Motor neuron (in vitro differentiated cells): ENCODE measurements around the gene MAS1. TPM values are rescaled to one million over a fixed set of nuclear protein-coding genes. Genes with fewer than 3 reads are reported as not detected.
"Not testable (repeated sequence)": the region's sequence is repeated elsewhere in the genome, so short reads cannot be mapped to it uniquely, and the experiment has no call there.

ENCODE experiments used
- ATAC-seq, 8 experiments: fragments of 200-7000 bp; cut with Tn5 transposase; replicated peaks in 6 of 8; 2 replicates each; pipeline ENCODE4 v1.8.0; 2021; ENCODE audit warnings: mild to moderate bottlenecking in 8 of 8, moderate library complexity in 8 of 8
- H3K27ac ChIP-seq, 2 donors: fragments of 250-450 bp; sonication (Bioruptor Pico); 2 replicates each; pipeline ENCODE4 v1.9.0; 2021; ENCODE audit warnings: antibody characterized with exemption in 2 of 2, mild to moderate bottlenecking in 2 of 2, moderate library complexity in 1 of 2
- H3K4me1 ChIP-seq, 2 donors: fragments of 250-450 bp; sonication (Bioruptor Pico); replicated peaks in 1 of 2; 2 replicates each; pipeline ENCODE4 v1.6.1; 2021; ENCODE audit warnings: antibody characterized with exemption in 2 of 2, mild to moderate bottlenecking in 2 of 2, moderate library complexity in 1 of 2
- H3K4me3 ChIP-seq, 5 donors: fragments of 250-450 bp; sonication (Bioruptor Pico); 2 replicates each; pipeline ENCODE4 v1.9.0; 2021; ENCODE audit warnings: antibody characterized with exemption in 5 of 5, mild to moderate bottlenecking in 5 of 5, moderate library complexity in 4 of 5
- WGBS, 10 experiments: fragments of 450-650 bp; shearing (Covaris generic); methylation state at CpG; one replicate each; pipeline ENCODE4 v1.0.0; 2022; 5-methylcytosine and 5-hydroxymethylcytosine counted together
- in situ Hi-C, 9 experiments: fragments of 400-800 bp; cut with MboI; loops; one replicate each; pipeline ENCODE4 v1.15.0; 2021; ENCODE audit warnings: low sequenced_read_pairs in 9 of 9, low pct_unique_long_range_greater_than_20kb in 2 of 9; ENCODE audit not compliant: unreplicated experiment in 9 of 9
- total RNA-seq, 8 experiments: library from RNA; unstranded; fragments of 300-600 nt; gene quantifications; 2 replicates each; pipeline versions ENCODE4 v1.2.3 to v1.2.4, GENCODE V29; 2022

MAS1 gene
- under 1 TPM in 6 of 8 experiments, not detected in 2; 0.05 to 0.66 (median 0.31) TPM for total RNA-seq

DNA sequence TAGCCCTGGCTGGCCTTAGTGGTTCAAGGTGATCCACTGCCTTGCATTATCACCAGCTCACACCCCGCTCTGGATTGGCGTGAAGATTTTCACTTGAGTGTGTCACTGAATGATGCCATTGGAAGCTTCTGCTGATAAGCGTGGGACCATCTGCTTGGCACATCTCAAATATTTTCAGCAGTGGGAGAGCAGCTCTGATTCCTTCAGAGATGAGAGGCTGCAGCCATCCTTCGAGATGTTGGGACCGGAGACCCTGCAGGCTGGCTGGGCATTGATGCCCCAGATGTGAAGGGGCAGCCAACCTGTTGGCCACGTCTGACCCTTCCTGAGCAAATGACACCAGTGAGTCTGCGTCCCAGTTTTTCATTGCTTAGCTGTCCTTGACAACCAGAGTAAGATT, at the start of gene MAS1:
MAS1 (plus strand) TSS at position 197 of the 400 bp plus-strand sequence. CDS start 15,968 bp downstream, outside the sequence.
- ATAC-seq: no peak
- in situ Hi-C loops: no loop called here
- no peaks in the 10 kb centered on the region for H3K4me1 ChIP-seq
- no peak within 1 kb of the TSS for H3K27ac ChIP-seq
- H3K4me3 ChIP-seq: no peak within 1 kb of the TSS
- 19 to 90% (median 40%) methylated on average over 1 to 6 of the region's 7 CpGs; no CpG with 5 or more reads in 3 of the 10 experiments for WGBS, 10 experiments

DNA sequence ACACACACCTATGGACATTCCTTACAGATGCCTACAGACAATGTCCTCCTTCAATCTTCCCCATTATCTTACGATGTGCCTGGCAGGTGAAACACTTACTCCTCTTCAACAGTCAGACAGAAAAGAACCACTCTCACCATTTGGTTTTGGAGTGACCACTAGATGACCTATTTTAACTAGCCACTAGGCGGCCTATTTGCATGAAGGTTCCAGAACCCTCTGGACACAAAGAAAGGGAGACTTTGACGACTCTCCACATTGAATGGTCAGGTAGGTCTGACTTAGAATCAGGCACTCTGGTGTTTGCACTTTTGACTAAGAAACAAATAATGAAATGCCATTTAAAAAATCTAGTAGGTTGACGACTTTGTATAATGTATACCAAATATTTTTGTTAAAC, 48.8 kb upstream of the MAS1 start:
- no peaks in the 10 kb centered on the region for H3K4me1 ChIP-seq
- peak in 1 of 8 experiments; percentile 17 for ATAC-seq
- WGBS, 10 experiments: 56 to 100% (median 83%) methylated on average over 2 to 4 of the region's 4 CpGs; no CpG with 5 or more reads in 1 of the 10 experiments
- in situ Hi-C loops: no loop called here
- no peak overlapping the region for H3K27ac ChIP-seq
- no peak overlapping the region for H3K4me3 ChIP-seq

DNA sequence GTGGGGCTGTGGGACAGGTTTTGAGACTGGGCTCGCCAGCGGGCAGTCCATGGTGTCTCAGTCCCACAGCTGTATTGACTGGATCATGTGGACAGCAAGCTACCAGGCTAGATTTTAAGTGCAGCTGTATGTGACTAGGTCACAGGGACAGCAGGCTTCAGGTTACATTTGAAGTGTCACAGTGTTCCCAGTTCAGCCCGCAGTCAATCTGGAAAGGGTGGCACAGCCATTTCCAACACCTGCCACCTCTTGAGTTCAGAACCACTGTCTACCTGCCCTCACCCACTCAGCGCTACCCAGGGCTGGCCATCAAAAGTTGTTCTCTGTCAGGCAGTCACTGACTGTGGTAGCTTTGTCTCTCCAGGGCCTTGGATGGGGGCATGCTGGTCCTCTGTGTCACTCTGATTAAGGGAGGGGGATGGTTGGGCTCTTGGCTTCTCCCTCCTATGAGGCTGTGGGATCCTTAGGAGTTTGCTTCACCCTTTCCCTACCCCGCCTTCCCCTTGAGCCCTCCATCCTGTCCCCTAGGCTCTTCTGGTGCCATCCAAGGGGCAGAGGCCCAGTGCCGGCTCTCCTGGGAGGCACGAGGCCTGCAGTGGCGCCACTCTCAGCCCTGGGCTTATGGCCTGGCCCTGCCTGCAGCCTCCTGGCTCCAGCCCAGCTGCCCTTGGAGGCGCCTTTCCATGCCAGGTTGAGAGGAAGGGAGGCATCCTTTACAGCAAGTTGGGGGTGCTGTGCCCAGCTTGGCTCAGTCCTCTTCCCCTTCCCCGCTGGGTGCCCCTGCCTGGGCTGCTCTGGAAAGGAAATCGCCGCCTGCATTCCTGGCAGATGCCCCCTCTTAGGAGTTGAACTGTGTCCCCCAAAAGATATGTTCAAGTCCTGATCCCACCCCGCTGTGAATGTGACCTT, 45.8 kb upstream of the MAS1 start:
- Histone ChIP-seq H3K27ac (no peak overlapping the region), H3K4me3 (no peak overlapping the region), H3K4me1 (no peaks in the 10 kb centered on the region)
- in situ Hi-C loops: no loop called here
- ATAC-seq: peak in 1 of 8 experiments; percentile 11
- 58 to 100% (median 93%) methylated on average over 1 to 7 of the region's 13 CpGs; no CpG with 5 or more reads in 1 of the 10 experiments for WGBS, 10 experiments

DNA sequence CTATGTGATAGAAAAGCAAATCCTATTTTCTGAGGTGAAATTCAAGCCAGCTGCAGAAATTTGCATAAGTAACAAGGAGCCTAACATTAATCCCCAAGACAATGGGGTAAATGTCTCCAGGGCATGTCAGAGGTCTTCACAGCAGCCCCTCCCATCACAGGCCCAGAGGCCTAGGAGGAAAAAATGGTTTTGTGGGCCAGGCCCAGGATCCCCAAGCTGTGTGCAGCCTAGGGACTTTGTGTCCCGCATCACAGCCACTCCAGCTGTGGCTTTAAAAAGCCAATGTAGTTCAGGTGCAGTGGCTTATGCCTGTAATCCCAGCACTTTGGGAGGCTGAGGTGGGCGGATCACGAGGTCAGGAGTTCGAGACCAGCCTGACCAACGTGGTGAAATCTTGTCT, 42.2 kb upstream of the MAS1 start:
- WGBS, 10 experiments: 50 to 90% (median 87%) methylated on average over 1 to 5 of the region's 5 CpGs; no CpG with 5 or more reads in 5 of the 10 experiments
- H3K4me3 ChIP-seq, in situ Hi-C loops, ATAC-seq, H3K27ac ChIP-seq, H3K4me1 ChIP-seq: not testable (repeated sequence)

DNA sequence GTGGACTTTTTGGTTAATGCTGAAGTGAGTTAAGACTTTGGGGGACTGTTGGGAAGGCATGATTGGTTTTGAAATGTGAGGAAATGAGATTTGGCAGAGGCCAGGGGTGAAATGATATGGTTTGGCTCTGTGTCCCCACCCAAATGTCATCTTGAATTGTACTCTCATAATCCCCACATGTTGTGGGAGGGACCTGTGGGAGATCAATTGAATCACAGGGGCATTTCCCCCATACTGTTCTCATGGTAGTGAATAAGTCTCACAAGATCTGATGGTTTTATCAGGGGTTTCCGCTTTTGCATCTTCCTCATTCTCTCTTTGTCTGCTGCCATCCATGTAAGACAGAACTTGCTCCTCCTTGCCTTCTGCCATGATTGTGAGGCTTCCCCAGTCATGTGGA, 40.9 kb upstream of the MAS1 start:
- H3K27ac ChIP-seq, ATAC-seq, H3K4me1 ChIP-seq, H3K4me3 ChIP-seq, in situ Hi-C loops: not testable (repeated sequence)
- 40 to 100% (median 100%) methylated on average over 1 of the region's 1 CpG; no CpG with 5 or more reads in 7 of the 10 experiments for WGBS, 10 experiments

DNA sequence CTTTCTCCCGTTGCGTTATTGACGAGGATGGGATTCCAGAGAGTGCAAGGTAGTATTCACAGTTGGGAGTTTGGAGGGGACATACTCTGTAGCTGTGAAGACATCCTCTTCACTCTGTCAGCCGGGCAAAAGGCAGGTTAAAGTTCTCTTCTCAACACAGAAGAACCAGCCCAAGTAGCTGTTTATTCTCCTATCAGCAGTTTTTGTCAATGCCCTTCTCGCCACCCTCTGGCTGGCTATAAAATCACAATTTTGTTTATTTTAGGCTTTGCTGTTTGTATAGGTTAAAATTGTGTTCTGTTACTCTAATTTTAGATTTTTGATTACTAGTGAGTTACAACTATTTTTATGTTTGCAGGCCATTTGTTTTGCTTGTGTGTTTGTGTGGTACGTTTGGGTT, 37.9 kb upstream of the MAS1 start:
- H3K4me3 ChIP-seq: no peak overlapping the region
- in situ Hi-C loops: no loop called here
- no peaks in the 10 kb centered on the region for H3K4me1 ChIP-seq
- no peak overlapping the region for H3K27ac ChIP-seq
- 4 to 86% (median 40%) methylated on average over 1 to 6 of the region's 6 CpGs; no CpG with 5 or more reads in 1 of the 10 experiments for WGBS, 10 experiments
- peak in 3 of 8 experiments; percentile 55 to 81 (median 56) for ATAC-seq

DNA sequence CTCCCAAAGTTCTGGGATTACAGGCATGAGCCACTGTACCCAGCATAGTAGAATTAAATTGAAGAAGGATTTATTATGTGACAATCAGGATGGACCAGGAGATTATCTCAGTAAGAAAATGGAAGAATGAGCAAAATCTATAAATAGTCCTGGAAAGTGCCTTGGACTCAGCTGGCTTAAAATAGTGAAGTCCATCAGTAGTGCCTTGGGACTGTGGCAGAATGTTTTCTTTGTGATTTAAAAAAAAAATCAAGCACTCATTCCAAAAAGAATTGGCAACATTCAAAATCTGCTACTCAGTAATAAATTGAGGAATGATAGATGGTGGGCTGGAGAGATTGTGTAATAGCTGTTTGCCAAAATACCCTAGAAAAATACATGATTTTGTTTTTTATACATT, 37.0 kb upstream of the MAS1 start:
- Histone ChIP-seq H3K4me1 (no peaks in the 10 kb centered on the region), H3K4me3 (no peak overlapping the region)
- in situ Hi-C loops: no loop called here

DNA sequence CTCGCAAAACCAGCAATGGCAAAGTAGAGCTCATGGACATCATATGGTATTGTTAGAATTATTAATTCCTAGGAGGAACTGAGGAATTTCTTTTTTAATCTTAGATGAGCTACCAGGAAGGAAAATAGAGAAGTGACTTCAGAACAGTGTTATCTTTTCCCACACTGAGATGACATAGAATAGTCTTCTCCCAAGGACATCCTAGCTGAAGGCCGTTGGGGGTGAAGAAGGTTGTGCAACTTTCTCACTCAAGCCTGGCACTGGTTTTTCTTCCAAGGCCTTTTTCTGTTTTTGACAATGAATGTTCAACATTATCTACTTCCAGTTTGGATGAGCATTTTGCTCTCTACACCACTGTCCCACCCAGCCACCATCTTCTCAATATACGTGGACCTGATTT, 35.8 kb upstream of the MAS1 start:
- Histone ChIP-seq H3K4me1 (no peaks in the 10 kb centered on the region), H3K27ac (no peak overlapping the region), H3K4me3 (no peak overlapping the region)
- 54 to 100% (median 84%) methylated on average over 1 to 3 of the region's 3 CpGs; no CpG with 5 or more reads in 2 of the 10 experiments for WGBS, 10 experiments
- in situ Hi-C loops: no loop called here
- ATAC-seq: no peak

More for the DNA sequence above, 37.0 kb upstream of the MAS1 start:
- no peak overlapping the region for H3K27ac ChIP-seq
- ATAC-seq: no peak

DNA sequence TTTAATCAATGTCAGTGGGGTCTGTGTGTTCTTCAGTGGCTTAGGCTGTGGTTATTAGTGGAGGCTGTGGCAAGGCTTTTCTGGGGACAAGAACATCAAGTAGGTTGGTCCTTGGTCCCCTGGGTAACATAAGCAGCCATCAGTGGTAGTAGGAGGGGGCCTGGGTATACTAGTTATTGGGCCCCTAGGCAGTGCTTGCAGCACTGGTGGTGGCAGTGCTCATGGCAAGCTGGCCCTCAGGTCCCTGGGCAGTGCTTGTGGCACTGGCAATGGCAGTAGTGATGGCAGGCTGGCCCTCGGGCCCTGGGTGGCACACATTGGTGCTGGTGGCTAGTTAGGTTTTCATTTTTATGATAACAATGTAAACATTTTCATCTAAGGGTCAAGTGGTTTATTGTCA, 32.5 kb upstream of the MAS1 start:
- H3K4me3 ChIP-seq: no peak overlapping the region
- no peak for ATAC-seq
- H3K27ac ChIP-seq: no peak overlapping the region
- H3K4me1 ChIP-seq: no peaks in the 10 kb centered on the region
- 0 to 100% (median 78%) methylated on average over 1 of the region's 1 CpG; no CpG with 5 or more reads in 5 of the 10 experiments for WGBS, 10 experiments
- in situ Hi-C loops: no loop called here

DNA sequence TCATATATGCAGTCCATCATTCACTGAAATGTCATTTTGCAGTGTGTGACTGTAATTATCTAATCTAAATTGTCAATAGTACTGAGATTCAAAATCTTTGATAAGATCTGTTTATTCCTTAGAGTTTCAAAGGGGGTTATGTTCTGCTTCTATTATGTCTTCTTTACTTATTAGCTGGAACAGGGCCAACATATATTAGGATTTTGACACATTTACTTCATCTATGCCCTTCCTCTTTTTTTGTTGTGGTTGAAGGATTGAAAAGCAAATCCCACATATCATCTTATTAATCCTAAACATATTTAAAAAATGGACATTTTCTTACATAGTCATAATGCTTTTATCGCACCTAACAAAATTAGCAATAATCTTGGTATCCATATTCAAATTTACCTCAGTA, 30.3 kb upstream of the MAS1 start:
- ATAC-seq: no peak
- H3K27ac ChIP-seq: no peak overlapping the region
- H3K4me3 ChIP-seq: no peak overlapping the region
- in situ Hi-C loops: loop anchor here in 1 of 9 experiments (10.0 kb wide), 1 partner anchor 84 kb away; no protein-coding TSS in a partner anchor
- 27 to 100% (median 86%) methylated on average over 1 of the region's 1 CpG; no CpG with 5 or more reads in 1 of the 10 experiments for WGBS, 10 experiments
- no peaks in the 10 kb centered on the region for H3K4me1 ChIP-seq

DNA sequence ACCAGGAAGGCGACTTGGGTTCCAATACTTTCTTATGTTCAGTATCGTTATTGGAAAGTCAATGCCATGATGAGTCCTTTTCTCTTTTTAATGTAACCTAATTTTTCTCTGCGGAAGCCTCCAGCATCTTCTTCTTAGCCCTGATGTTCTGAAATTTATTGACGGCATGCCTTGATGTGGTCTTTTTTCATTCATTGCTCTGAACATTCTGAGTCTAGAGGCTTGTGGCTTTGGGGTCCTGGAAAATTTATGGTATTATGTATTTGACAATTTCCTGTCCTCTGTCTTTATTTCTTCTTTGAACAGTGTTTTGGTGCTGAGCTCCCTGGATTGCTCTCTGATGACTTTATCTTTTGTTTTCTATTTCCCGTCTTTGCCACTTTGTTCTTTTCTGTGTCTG, 28.7 kb upstream of the MAS1 start:
- Histone ChIP-seq H3K4me1 (no peaks in the 10 kb centered on the region), H3K4me3 (no peak overlapping the region), H3K27ac (no peak overlapping the region)
- in situ Hi-C loops: loop anchor here in 1 of 9 experiments (10.0 kb wide), 1 partner anchor 83 kb away; no protein-coding TSS in a partner anchor
- 35 to 83% (median 71%) methylated on average over 1 to 5 of the region's 5 CpGs for WGBS, 10 experiments
- ATAC-seq: no peak

DNA sequence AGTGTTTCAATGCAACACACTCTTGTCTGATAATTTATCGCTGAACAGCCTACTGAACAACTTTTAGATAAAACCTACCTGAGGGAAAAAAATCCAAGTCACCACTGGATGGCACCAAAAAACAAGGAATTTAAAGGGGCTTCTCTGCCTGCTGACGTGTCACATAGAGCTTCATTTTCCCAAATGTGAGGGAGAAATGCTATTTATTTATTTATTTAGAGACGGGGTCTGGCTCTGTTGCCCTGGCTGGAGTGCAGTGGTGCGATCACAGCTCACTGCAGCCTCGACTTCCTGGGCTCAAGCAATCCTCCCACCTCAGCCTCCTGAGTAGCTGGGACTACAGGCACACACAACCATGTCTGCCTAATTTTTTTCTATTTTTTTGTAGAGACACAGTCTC, 27.4 kb upstream of the MAS1 start:
- ATAC-seq: peak in 4 of 8 experiments; percentile 41 to 84 (median 74)
- WGBS, 10 experiments: 0 to 67% (median 36%) methylated on average over 1 to 5 of the region's 5 CpGs
- not testable (repeated sequence) for H3K27ac ChIP-seq, H3K4me1 ChIP-seq, H3K4me3 ChIP-seq
- in situ Hi-C loops: loop anchor here in 1 of 9 experiments (10.0 kb wide), 1 partner anchor 81 kb away; no protein-coding TSS in a partner anchor

DNA sequence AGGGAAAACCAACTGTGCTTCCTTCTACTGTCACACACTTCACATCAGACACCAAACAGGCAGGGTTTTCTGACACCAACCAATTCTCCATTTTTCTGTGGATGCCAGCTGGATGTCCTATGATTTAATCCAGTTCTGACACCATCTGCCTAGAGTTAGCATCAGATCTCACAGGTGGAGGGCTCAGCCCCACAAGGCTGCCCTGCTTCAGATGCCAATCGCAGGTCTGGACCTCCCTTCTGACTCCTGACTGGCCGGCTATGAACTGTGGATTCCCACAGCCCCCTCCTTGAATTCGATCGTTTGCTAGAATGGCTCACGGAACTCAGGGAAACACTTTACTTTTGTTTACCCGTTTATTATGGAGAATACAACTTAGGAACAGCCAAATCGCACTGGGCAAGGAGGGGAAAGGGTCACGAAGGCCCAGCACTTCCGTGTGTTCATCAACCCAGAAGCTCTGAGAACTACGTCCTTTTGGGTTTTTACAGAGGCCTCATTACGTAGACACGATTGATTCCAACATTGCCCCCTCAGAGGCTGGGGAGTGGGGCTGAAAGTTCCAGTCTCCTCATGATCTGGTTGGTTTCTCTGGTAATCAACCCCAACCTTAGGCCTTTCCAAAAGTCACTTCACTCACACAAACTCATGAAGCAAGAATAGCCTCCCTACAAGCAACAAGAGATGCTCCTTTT, 25.4 kb upstream of the MAS1 start:
- H3K4me1 ChIP-seq: no peaks in the 10 kb centered on the region
- no peak overlapping the region for H3K4me3 ChIP-seq
- 60 to 100% (median 82%) methylated on average over 1 to 10 of the region's 12 CpGs; no CpG with 5 or more reads in 2 of the 10 experiments for WGBS, 10 experiments
- in situ Hi-C loops: loop anchor here in 1 of 9 experiments (10.0 kb wide), 1 partner anchor 79 kb away; no protein-coding TSS in a partner anchor
- H3K27ac ChIP-seq: no peak overlapping the region
- no peak for ATAC-seq
